ENCODE measurements around the gene TMEM39B. TPM values are rescaled to one million over a fixed set of nuclear protein-coding genes. Genes with fewer than 3 reads are reported as not detected.
"Not testable (repeated sequence)": the region's sequence is repeated elsewhere in the genome, so short reads cannot be mapped to it uniquely, and the experiment has no call there.

The TMEM39B gene
- total RNA-seq, 2 donors from 2014 or later: 8.2 to 15.4 TPM

- Histone ChIP-seq H3K27me3 (replicated peaks; ENCODE audit: insufficient read depth) (no peaks in the 10 kb centered on the region), H3K4me1 (replicated peaks) (no peaks in the 10 kb centered on the region), H3K4me3 (no peak overlapping the region), H3K9me3 (no peaks in the 10 kb centered on the region), H3K36me3 (no peaks in the 10 kb centered on the region), H3K27ac (no peak overlapping the region)
- TF ChIP-seq POLR2A (IDR thresholded peaks at IDR 0.05) (no peak), CTCF (IDR thresholded peaks at IDR 0.05) (no peak), POLR2AphosphoS5 (IDR thresholded peaks at IDR 0.05) (no peak)
- no peak for DNase-seq (ENCODE audit: low spot score)
- intact Hi-C loops (cut with DNase I): no loop called here
- WGBS: 92% methylated on average over 5 of the region's 5 CpGs
These were observed 42.8 kb downstream of the TMEM39B start for GRCh38 chr1:32115496-32115895.

GRCh38 chr1:32116531-32116930 is 43.8 kb downstream of the TMEM39B start:
- Histone ChIP-seq H3K4me1 (replicated peaks) (no peaks in the 10 kb centered on the region), H3K27ac (no peak overlapping the region), H3K36me3 (no peaks in the 10 kb centered on the region), H3K4me3 (no peak overlapping the region), H3K9me3 (no peaks in the 10 kb centered on the region), H3K27me3 (replicated peaks; ENCODE audit: insufficient read depth) (no peaks in the 10 kb centered on the region)
- no peak for DNase-seq (ENCODE audit: low spot score)
- intact Hi-C loops (cut with DNase I): no loop called here
- no peak for TF ChIP-seq POLR2AphosphoS5 (IDR thresholded peaks at IDR 0.05)
- no peak for TF ChIP-seq CTCF (IDR thresholded peaks at IDR 0.05)
- no peak for TF ChIP-seq POLR2A (IDR thresholded peaks at IDR 0.05)
- 96% methylated on average over 4 of the region's 4 CpGs for WGBS

- no peaks in the 10 kb centered on the region for H3K9me3 ChIP-seq
- no peaks in the 10 kb centered on the region for H3K4me1 ChIP-seq (replicated peaks)
- H3K4me3 ChIP-seq: no peak overlapping the region
- DNase-seq (ENCODE audit: low spot score): no peak
- 70% methylated on average over 5 of the region's 5 CpGs for WGBS
- no peaks in the 10 kb centered on the region for H3K36me3 ChIP-seq
- TF ChIP-seq POLR2A (IDR thresholded peaks at IDR 0.05) (no peak), CTCF (IDR thresholded peaks at IDR 0.05) (no peak), POLR2AphosphoS5 (IDR thresholded peaks at IDR 0.05) (no peak)
- intact Hi-C loops (cut with DNase I): no loop called here
- H3K27ac ChIP-seq: no peak overlapping the region
- H3K27me3 ChIP-seq (replicated peaks; ENCODE audit: insufficient read depth): no peaks in the 10 kb centered on the region
These were observed 49.4 kb downstream of the TMEM39B start for GRCh38 chr1:32122151-32122550.

GRCh38 chr1:32123361-32123760 is 50.6 kb downstream of the TMEM39B start:
- H3K9me3 ChIP-seq; H3K4me3 ChIP-seq; H3K27me3 ChIP-seq (replicated peaks; ENCODE audit: insufficient read depth); intact Hi-C loops (cut with DNase I); H3K27ac ChIP-seq; H3K36me3 ChIP-seq; DNase-seq (ENCODE audit: low spot score); H3K4me1 ChIP-seq (replicated peaks): not testable (repeated sequence)
- 93% methylated on average over 2 of the region's 2 CpGs for WGBS

- Histone ChIP-seq H3K36me3 (no peaks in the 10 kb centered on the region), H3K4me3 (no peak overlapping the region), H3K27me3 (replicated peaks; ENCODE audit: insufficient read depth) (no peaks in the 10 kb centered on the region), H3K9me3 (no peaks in the 10 kb centered on the region), H3K27ac (no peak overlapping the region), H3K4me1 (replicated peaks) (no peaks in the 10 kb centered on the region)
- intact Hi-C loops (cut with DNase I): no loop called here
- TF ChIP-seq CTCF (IDR thresholded peaks at IDR 0.05) (no peak), POLR2AphosphoS5 (IDR thresholded peaks at IDR 0.05) (no peak), POLR2A (IDR thresholded peaks at IDR 0.05) (no peak)
- WGBS: 82% methylated on average over 8 of the region's 8 CpGs
- DNase-seq (ENCODE audit: low spot score): no peak
These were observed 52.6 kb downstream of the TMEM39B start for GRCh38 chr1:32125313-32125712.
